GM12878 (cell line): ENCODE data around the gene TEC. TPM values are rescaled to one million over a fixed set of nuclear protein-coding genes. Genes with fewer than 3 reads are reported as not detected.

ENCODE experiments used
- ATAC-seq: fragments of 200-7000 bp; cut with Tn5 transposase; 3 replicates; pipeline ENCODE4 v1.9.1; 2020; ENCODE audit warnings: mild to moderate bottlenecking, moderate library complexity
- BruUV-seq: library from RNA; stranded (reverse); fragments of 400-500 nt; replicated peaks from 2 replicates; lab custom pipeline; 2021; lab: Mats Ljungman, UMichigan
- CTCF ChIA-PET: fragments of 300-600 bp; sonication (Branson Sonifier 250); formaldehyde crosslinking; extraction: SDS; loops from one replicate; lab custom pipeline; 2021; ENCODE audit warnings: inconsistent platforms; lab: Yijun Ruan, JAX
- POLR2A ChIA-PET: fragments of 350-600 bp; formaldehyde crosslinking; extraction: SDS; loops from one replicate; lab custom pipeline; 2021; ENCODE audit warnings: inconsistent platforms; lab: Charles Lee
- RAD21 ChIA-PET: fragments of 300-600 bp; sonication (Branson Sonifier 250); formaldehyde crosslinking; loops from one replicate; lab custom pipeline; 2023; ENCODE audit warnings: antibody characterized with exemption; ENCODE audit not compliant: unreplicated experiment; lab: Charles Lee
- SMC1A ChIA-PET: fragments of 300-600 bp; sonication (Branson Sonifier 250); formaldehyde crosslinking; loops from one replicate; lab custom pipeline; 2023; ENCODE audit not compliant: unreplicated experiment, uncharacterized antibody; lab: Charles Lee
- DNase-seq: peaks from one replicate; pipeline ENCODE4 v3.0.0-alpha.2; 2011; ENCODE audit warnings: low read depth, low spot score
- FAIRE-seq: peaks from 3 replicates; lab custom pipeline; 2011; peaks lifted over from hg19 to GRCh38; lab: Jason Lieb, UNC
- H2AFZ ChIP-seq: 2 replicates; pipeline ENCODE4 v1.6.0; 2011; ENCODE audit warnings: low read depth, low read length, control low read depth; ENCODE audit not compliant: control insufficient read depth
- H3K27ac ChIP-seq: 2 replicates; pipeline ENCODE4 v1.5.1; 2011; ENCODE audit warnings: control low read depth; ENCODE audit not compliant: control insufficient read depth, insufficient read depth
- H3K27me3 ChIP-seq, 2 experiments: replicated peaks in 1 of 2; 2 replicates each; pipeline versions ENCODE4 v1.6.0 to v1.6.1; 2011; ENCODE audit warnings: low read length in 1 of 2; ENCODE audit not compliant: control insufficient read depth in 2 of 2, insufficient read depth in 2 of 2
- H3K36me3 ChIP-seq, 2 experiments: 2 replicates each; pipeline ENCODE4 v1.5.1; 2011; ENCODE audit warnings: low read length in 1 of 2; ENCODE audit not compliant: control insufficient read depth in 2 of 2, insufficient read depth in 2 of 2
- H3K4me1 ChIP-seq: 2 replicates; pipeline ENCODE4 v1.6.1; 2011; ENCODE audit warnings: mild to moderate bottlenecking, low read length, moderate library complexity, mixed read lengths; ENCODE audit not compliant: control insufficient read depth, insufficient read depth
- H3K4me2 ChIP-seq: 2 replicates; pipeline ENCODE4 v1.6.0; 2011; ENCODE audit warnings: control low read depth; ENCODE audit not compliant: control insufficient read depth, insufficient read depth
- H3K4me3 ChIP-seq: fragments of 200-600 bp; sonication (generic); 2 replicates; pipeline ENCODE4 v1.5.1; 2016
- H3K79me2 ChIP-seq: 2 replicates; pipeline ENCODE4 v1.6.0; 2011; ENCODE audit warnings: low read length; ENCODE audit not compliant: control insufficient read depth, insufficient read depth
- H3K9ac ChIP-seq: 2 replicates; pipeline ENCODE4 v1.8.0; 2011; ENCODE audit warnings: low read length, control low read depth, mixed read lengths; ENCODE audit not compliant: control insufficient read depth, insufficient read depth
- H3K9me3 ChIP-seq: replicated peaks from 3 replicates; pipeline ENCODE4 v1.5.1; 2011; ENCODE audit warnings: mild to moderate bottlenecking, low read length; ENCODE audit not compliant: control insufficient read depth, insufficient read depth
- H4K20me1 ChIP-seq: 2 replicates; pipeline ENCODE4 v1.6.0; 2011; ENCODE audit not compliant: control insufficient read depth, insufficient read depth
- ATF2 ChIP-seq: IDR thresholded peaks from 2 replicates; pipeline ENCODE4 v1.6.1; 2012; ENCODE audit warnings: low read length, inconsistent platforms
- ELK1 ChIP-seq: IDR thresholded peaks from 2 replicates; pipeline ENCODE4 v1.6.1; 2012; ENCODE audit warnings: low read depth, low read length, improper control_type of control experiment
- HSF1 ChIP-seq: fragments of 150-350 bp; IDR thresholded peaks from 2 replicates; pipeline ENCODE4 v1.6.1; 2014; ENCODE audit warnings: mild to moderate bottlenecking, low read depth, low read length
- KLF5 ChIP-seq: fragments of 450-650 bp; IDR thresholded peaks from 2 replicates; pipeline ENCODE4 v1.6.1; 2014; ENCODE audit warnings: mild to moderate bottlenecking; ENCODE audit not compliant: partially characterized antibody
- MEF2B ChIP-seq: fragments of 450-650 bp; IDR thresholded peaks from 2 replicates; pipeline ENCODE4 v1.6.1; 2018; ENCODE audit warnings: mild to moderate bottlenecking, moderate library complexity; ENCODE audit not compliant: partially characterized antibody, poor library complexity, severe bottlenecking
- NFYA ChIP-seq: IDR thresholded peaks from 2 replicates; pipeline ENCODE4 v1.6.1; 2011; ENCODE audit warnings: low read depth, mild to moderate bottlenecking, low read length, improper control_type of control experiment, borderline replicate concordance
- NFYB ChIP-seq: IDR thresholded peaks from 2 replicates; pipeline ENCODE4 v1.6.1; 2011; ENCODE audit warnings: low read depth, mild to moderate bottlenecking, low read length, improper control_type of control experiment, moderate library complexity; ENCODE audit not compliant: insufficient read depth
- PRDM15 ChIP-seq: fragments of 450-650 bp; formaldehyde crosslinking; IDR thresholded peaks from 2 replicates; pipeline ENCODE4 v1.4.0; 2020; ENCODE audit warnings: mild to moderate bottlenecking, moderate library complexity
- RAD51 ChIP-seq: fragments of 450-650 bp; IDR thresholded peaks from 2 replicates; pipeline ENCODE4 v1.6.1; 2016; ENCODE audit warnings: moderate library complexity, mild to moderate bottlenecking, inconsistent platforms
- RUNX3 ChIP-seq: IDR thresholded peaks from 2 replicates; pipeline ENCODE4 v1.6.1; 2012; ENCODE audit warnings: low read length, inconsistent platforms
- SREBF1 ChIP-seq: IDR thresholded peaks from 2 replicates; pipeline ENCODE4 v1.6.1; 2012; ENCODE audit warnings: mild to moderate bottlenecking, low read length
- SRF ChIP-seq, 2 experiments: IDR thresholded peaks; 2 replicates each; pipeline ENCODE4 v1.6.1; 2011; ENCODE audit warnings: low read depth in 2 of 2, low read length in 2 of 2, mild to moderate bottlenecking in 1 of 2, moderate library complexity in 1 of 2
- TCF3 ChIP-seq: IDR thresholded peaks from 2 replicates; pipeline ENCODE4 v1.6.1; 2012; ENCODE audit warnings: low read depth, mild to moderate bottlenecking, low read length, borderline replicate concordance; ENCODE audit not compliant: insufficient read depth
- TCF7 ChIP-seq: IDR thresholded peaks from 2 replicates; pipeline ENCODE4 v1.6.1; 2014; ENCODE audit warnings: antibody characterized with exemption, borderline replicate concordance
- ZNF24 ChIP-seq: fragments of 450-650 bp; IDR thresholded peaks from 2 replicates; pipeline ENCODE4 v1.6.1; 2017; ENCODE audit warnings: antibody characterized with exemption, mild to moderate bottlenecking
- ZNF622 ChIP-seq: fragments of 450-650 bp; IDR thresholded peaks from 2 replicates; pipeline ENCODE4 v1.6.1; 2017; ENCODE audit warnings: mild to moderate bottlenecking, inconsistent platforms
- WGBS: methylation state at CpG from one replicate; pipeline ENCODE4 v1.1.6; 2016; ENCODE audit warnings: low lambda C conversion rate; ENCODE audit not compliant: insufficient replicate concordance, insufficient coverage; ENCODE audit errors: missing lambda C conversion rate; 5-methylcytosine and 5-hydroxymethylcytosine counted together
- in situ Hi-C: fragments of 300-500 bp; cut with MboI; formaldehyde crosslinking; loops from 9 replicates; pipeline ENCODE4 v1.14.3; 2018; ENCODE audit warnings: mixed read lengths
- intact Hi-C: fragments of 100-400 bp; cut with micrococcal nuclease; formaldehyde crosslinking; loops from one replicate; pipeline ENCODE4 v1.14.2; 2022; ENCODE audit not compliant: unreplicated experiment
- polyA plus RNA-seq, 11 experiments: library from polyadenylated mRNA; depleted of rRNA in 4 of 11; unstranded in 6 of 11; stranded (reverse) in 5 of 11; fragments of >200 nt; fragmentation: Nextera tagmentation in 4 of 11; fragmentation: Illumina TruSeq in 1 of 11; extraction: Ambion mirVana in 4 of 11; extraction: Trizol in 1 of 11; gene quantifications; 1 replicate in 1 of 11; 2 replicates in 10 of 11; pipeline versions ENCODE4 v1.2.1 to v1.2.3, GENCODE V29; 2011 to 2016; ENCODE audit warnings: inconsistent platforms in 2 of 11, missing spikeins in 2 of 11, low read depth in 1 of 11
- total RNA-seq, 4 experiments: library from RNA; depleted of rRNA in 3 of 4; stranded (reverse); fragments of >200 nt in 3 of 4; fragmentation: Illumina TruSeq in 1 of 4; extraction: Trizol in 1 of 4; gene quantifications; 2 replicates each; pipeline versions ENCODE4 v1.2.1 to v1.2.3, GENCODE V29; 2013 to 2021

Gene TEC
- total and polyA plus RNA-seq, 10 of the 15 experiments (the other 5 are each of a cell fraction or from before 2014, with no cell fraction given): 7.4 to 27.2 (median 17.1) TPM

- TF ChIP-seq SREBF1 (no peak), RAD51 (no peak), TCF7 (no peak), NFYB (no peak), KLF5 (no peak), ZNF24 (no peak), RUNX3 (no peak), TCF3 (no peak), MEF2B (no peak)
Observed at GRCh38 chr4:48243887-48244286, 25.8 kb downstream of the TEC start (continued).

GRCh38 chr4:48243429-48243828 is 26.2 kb downstream of the TEC start:
- H3K36me3 ChIP-seq: no peaks in the 10 kb centered on the region; a peak in 1 of 4 replicates
- H3K27me3 ChIP-seq: no peaks in the 10 kb centered on the region
- ChIA-PET SMC1A (interaction anchor here (1.2 to 4.6 kb wide), 10 partner anchors 9 to 41 kb away, joined by 3 to 39 read pairs (median 6); no protein-coding TSS in a partner anchor), POLR2A (interaction anchor here (0.6 to 3.7 kb wide), 7 partner anchors 10 to 47 kb away, joined by 3 to 17 read pairs (median 4); no protein-coding TSS in a partner anchor), CTCF (interaction anchor here (1.1 to 1.5 kb wide), 5 partner anchors 8 to 47 kb away, joined by 3 to 5 read pairs (median 3); no protein-coding TSS in a partner anchor), RAD21 (no interaction called here)
- ATAC-seq: no peak
- no peak overlapping the region for H3K27ac ChIP-seq
- H3K4me3 ChIP-seq: no peak overlapping the region
- DNase-seq: no peak
- WGBS: 98% methylated on average over 2 of the region's 3 CpGs
- no TSS peak for BruUV-seq
- in situ Hi-C loops: no loop called here
- H4K20me1 ChIP-seq: no peaks in the 10 kb centered on the region
- no peak overlapping the region for H2AFZ ChIP-seq
- peaks cover 18% of the 10 kb centered on the region for H3K4me1 ChIP-seq
- no peak overlapping the region for H3K9ac ChIP-seq
- FAIRE-seq: no peak
- peaks cover 7% of the 10 kb centered on the region; the same call in 2 of the 3 replicates for H3K9me3 ChIP-seq
- peaks cover 94% of the 10 kb centered on the region for H3K79me2 ChIP-seq
- peak overlapping the region; percentile 9; the same call in 1 of the 2 replicates for H3K4me2 ChIP-seq
- intact Hi-C loops: no loop called here
- TF ChIP-seq NFYA (no peak), HSF1 (no peak), ELK1 (no peak), ATF2 (no peak), ZNF622 (no peak), PRDM15 (CRISPR knock-in tag) (no peak), SRF (IDR thresholded peaks at IDR 0.05; ENCODE audit: low read depth in 2 of 2, low read length in 2 of 2) (no peak)
